MM.1S (cell line): ENCODE data around the gene SLC13A4.

ENCODE experiments used
- DNase-seq: peaks from one replicate; pipeline ENCODE4 v3.0.0-alpha.2; 2015
- H2AFZ ChIP-seq: fragments of 300-600 bp; sonication (generic); 2 replicates; pipeline ENCODE4 v1.6.0; 2016; ENCODE audit warnings: antibody characterized with exemption, low read length
- H3F3A ChIP-seq: fragments of 300-600 bp; sonication (generic); 2 replicates; pipeline ENCODE4 v1.6.1; 2016; ENCODE audit warnings: mild to moderate bottlenecking, antibody characterized with exemption, low read length, moderate library complexity, mixed read lengths; ENCODE audit not compliant: insufficient read depth
- H3K27ac ChIP-seq: fragments of 300-600 bp; sonication (generic); 2 replicates; pipeline ENCODE4 v1.5.1; 2016; ENCODE audit warnings: mild to moderate bottlenecking, low read length
- H3K27me3 ChIP-seq: fragments of 300-600 bp; sonication (generic); replicated peaks from 2 replicates; pipeline ENCODE4 v1.6.0; 2016; ENCODE audit warnings: low read length; ENCODE audit not compliant: insufficient read depth
- H3K36me3 ChIP-seq: fragments of 300-600 bp; sonication (generic); replicated peaks from 2 replicates; pipeline ENCODE4 v1.6.1; 2016; ENCODE audit warnings: mild to moderate bottlenecking, low read length, mixed read lengths; ENCODE audit not compliant: insufficient read depth
- H3K4me1 ChIP-seq: fragments of 300-600 bp; sonication (generic); 2 replicates; pipeline ENCODE4 v1.6.1; 2016; ENCODE audit warnings: low read length, mixed read lengths
- H3K4me2 ChIP-seq: fragments of 300-600 bp; sonication (generic); 2 replicates; pipeline ENCODE4 v1.6.0; 2016; ENCODE audit warnings: low read depth, low read length
- H3K4me3 ChIP-seq: fragments of 300-600 bp; sonication (generic); 2 replicates; pipeline ENCODE4 v1.5.1; 2016; ENCODE audit warnings: low read length, mixed read lengths
- H3K79me2 ChIP-seq: fragments of 300-600 bp; sonication (generic); 2 replicates; pipeline ENCODE4 v1.6.1; 2016; ENCODE audit warnings: mixed run types, low read length, mixed read lengths
- H3K9ac ChIP-seq: fragments of 300-600 bp; sonication (generic); 2 replicates; pipeline ENCODE4 v1.6.1; 2016; ENCODE audit warnings: low read length, mixed read lengths
- H3K9me2 ChIP-seq: fragments of 300-600 bp; sonication (generic); replicated peaks from 2 replicates; pipeline ENCODE4 v1.6.1; 2016; ENCODE audit warnings: mild to moderate bottlenecking, low read length, mixed read lengths; ENCODE audit not compliant: insufficient read depth
- H3K9me3 ChIP-seq: fragments of 300-600 bp; sonication (generic); replicated peaks from 2 replicates; pipeline ENCODE4 v1.6.1; 2016; ENCODE audit warnings: mild to moderate bottlenecking, low read length, mixed read lengths; ENCODE audit not compliant: insufficient read depth
- H4K20me1 ChIP-seq: fragments of 300-600 bp; sonication (generic); 2 replicates; pipeline ENCODE4 v1.6.1; 2016; ENCODE audit warnings: mild to moderate bottlenecking, low read length, moderate library complexity, mixed read lengths; ENCODE audit not compliant: insufficient read depth
- EZH2 ChIP-seq: fragments of 300-600 bp; sonication (generic); optimal IDR thresholded peaks from 2 replicates; pipeline ENCODE3; 2017; ENCODE audit warnings: low read depth, mild to moderate bottlenecking, antibody characterized with exemption, low read length, mixed read lengths
- EZH2phosphoT487 ChIP-seq: fragments of 300-600 bp; sonication (generic); IDR thresholded peaks from 2 replicates; pipeline ENCODE4 v1.6.1; 2018; ENCODE audit warnings: antibody characterized with exemption, low read length
- TF ChIP-seq, protein P1 (sequence below): fragments of 300-600 bp; sonication (generic); IDR thresholded peaks from 2 replicates; pipeline ENCODE4 v1.5.1; 2016; ENCODE audit warnings: antibody characterized with exemption, low read length, mixed read lengths

SLC13A4 gene

DNA sequence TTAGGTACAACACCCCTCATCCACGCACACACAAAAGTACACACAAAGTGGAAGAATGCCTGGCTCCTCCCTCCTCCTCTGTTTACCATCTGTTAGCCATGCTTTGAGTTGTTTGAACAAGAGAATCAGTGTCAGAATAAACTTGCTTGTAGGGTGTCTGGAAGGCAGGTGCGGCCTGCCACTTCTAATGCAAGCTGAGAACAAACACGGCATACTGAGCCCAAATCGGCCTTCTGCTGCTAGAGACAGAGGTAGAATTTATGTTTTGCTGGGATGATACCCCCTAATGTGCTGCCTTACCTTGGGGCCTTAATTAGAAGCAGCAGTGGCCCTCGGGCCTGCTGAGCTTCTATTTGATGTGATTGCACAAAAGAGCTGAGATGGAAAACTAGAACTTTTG is 45.5 kb upstream of the SLC13A4 start:
- no peak overlapping the region for H3K4me2 ChIP-seq
- H3K9me2 ChIP-seq: no peaks in the 10 kb centered on the region
- H3K9me3 ChIP-seq: no peaks in the 10 kb centered on the region
- no peaks in the 10 kb centered on the region for H3K36me3 ChIP-seq
- H3K27me3 ChIP-seq: no peaks in the 10 kb centered on the region
- no peak overlapping the region for H2AFZ ChIP-seq
- DNase-seq: no peak
- H4K20me1 ChIP-seq: no peaks in the 10 kb centered on the region
- no peak overlapping the region for H3K9ac ChIP-seq
- TF ChIP-seq, protein P1, sequence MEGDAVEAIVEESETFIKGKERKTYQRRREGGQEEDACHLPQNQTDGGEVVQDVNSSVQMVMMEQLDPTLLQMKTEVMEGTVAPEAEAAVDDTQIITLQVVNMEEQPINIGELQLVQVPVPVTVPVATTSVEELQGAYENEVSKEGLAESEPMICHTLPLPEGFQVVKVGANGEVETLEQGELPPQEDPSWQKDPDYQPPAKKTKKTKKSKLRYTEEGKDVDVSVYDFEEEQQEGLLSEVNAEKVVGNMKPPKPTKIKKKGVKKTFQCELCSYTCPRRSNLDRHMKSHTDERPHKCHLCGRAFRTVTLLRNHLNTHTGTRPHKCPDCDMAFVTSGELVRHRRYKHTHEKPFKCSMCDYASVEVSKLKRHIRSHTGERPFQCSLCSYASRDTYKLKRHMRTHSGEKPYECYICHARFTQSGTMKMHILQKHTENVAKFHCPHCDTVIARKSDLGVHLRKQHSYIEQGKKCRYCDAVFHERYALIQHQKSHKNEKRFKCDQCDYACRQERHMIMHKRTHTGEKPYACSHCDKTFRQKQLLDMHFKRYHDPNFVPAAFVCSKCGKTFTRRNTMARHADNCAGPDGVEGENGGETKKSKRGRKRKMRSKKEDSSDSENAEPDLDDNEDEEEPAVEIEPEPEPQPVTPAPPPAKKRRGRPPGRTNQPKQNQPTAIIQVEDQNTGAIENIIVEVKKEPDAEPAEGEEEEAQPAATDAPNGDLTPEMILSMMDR: no peak
- TF ChIP-seq EZH2: no peak
- no peak for TF ChIP-seq EZH2phosphoT487
- H3F3A ChIP-seq: no peaks in the 10 kb centered on the region
- no peaks in the 10 kb centered on the region for H3K79me2 ChIP-seq
- H3K4me1 ChIP-seq: no peaks in the 10 kb centered on the region
- no peak overlapping the region for H3K27ac ChIP-seq
- H3K4me3 ChIP-seq: no peak overlapping the region

DNA sequence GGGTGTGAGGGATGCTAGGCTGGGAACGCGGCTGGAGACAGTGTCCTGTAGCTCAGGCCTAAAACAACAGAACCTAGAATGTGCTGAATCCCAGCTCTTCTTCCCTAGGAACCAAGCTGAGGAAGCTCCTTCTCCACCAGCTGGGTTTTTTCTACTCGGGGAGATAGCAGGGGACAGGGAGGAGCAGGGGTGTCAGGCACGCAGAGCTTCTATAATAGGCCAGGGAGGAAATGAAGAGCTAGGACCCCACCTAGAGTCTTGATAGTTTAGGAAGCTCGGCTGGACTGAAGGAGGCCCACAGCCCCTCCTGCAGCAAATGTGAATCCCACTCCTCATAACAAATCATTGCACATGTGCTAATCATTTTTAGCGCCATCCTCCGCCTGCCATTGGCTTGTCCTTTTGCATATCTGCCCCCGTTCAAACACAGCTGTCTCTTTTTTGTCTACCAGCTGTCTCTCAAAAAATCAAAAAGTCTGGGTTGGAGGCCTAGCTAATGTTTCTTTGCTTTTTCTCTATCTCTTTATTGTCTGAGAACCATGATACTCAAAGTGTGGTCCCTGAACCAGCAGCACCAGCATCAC is 44.7 kb upstream of the SLC13A4 start:
- H2AFZ ChIP-seq: no peak overlapping the region
- H3K27me3 ChIP-seq: no peaks in the 10 kb centered on the region
- no peak overlapping the region for H3K4me3 ChIP-seq
- TF ChIP-seq, protein P1: no peak
- TF ChIP-seq EZH2: no peak
- no peak for TF ChIP-seq EZH2phosphoT487
- DNase-seq: no peak
- H4K20me1 ChIP-seq: no peaks in the 10 kb centered on the region
- no peak overlapping the region for H3K27ac ChIP-seq
- H3K4me1 ChIP-seq: no peaks in the 10 kb centered on the region
- H3K36me3 ChIP-seq: no peaks in the 10 kb centered on the region
- no peaks in the 10 kb centered on the region for H3F3A ChIP-seq
- H3K9me3 ChIP-seq: no peaks in the 10 kb centered on the region
- H3K9ac ChIP-seq: no peak overlapping the region
- H3K4me2 ChIP-seq: no peak overlapping the region
- no peaks in the 10 kb centered on the region for H3K79me2 ChIP-seq
- no peaks in the 10 kb centered on the region for H3K9me2 ChIP-seq

DNA sequence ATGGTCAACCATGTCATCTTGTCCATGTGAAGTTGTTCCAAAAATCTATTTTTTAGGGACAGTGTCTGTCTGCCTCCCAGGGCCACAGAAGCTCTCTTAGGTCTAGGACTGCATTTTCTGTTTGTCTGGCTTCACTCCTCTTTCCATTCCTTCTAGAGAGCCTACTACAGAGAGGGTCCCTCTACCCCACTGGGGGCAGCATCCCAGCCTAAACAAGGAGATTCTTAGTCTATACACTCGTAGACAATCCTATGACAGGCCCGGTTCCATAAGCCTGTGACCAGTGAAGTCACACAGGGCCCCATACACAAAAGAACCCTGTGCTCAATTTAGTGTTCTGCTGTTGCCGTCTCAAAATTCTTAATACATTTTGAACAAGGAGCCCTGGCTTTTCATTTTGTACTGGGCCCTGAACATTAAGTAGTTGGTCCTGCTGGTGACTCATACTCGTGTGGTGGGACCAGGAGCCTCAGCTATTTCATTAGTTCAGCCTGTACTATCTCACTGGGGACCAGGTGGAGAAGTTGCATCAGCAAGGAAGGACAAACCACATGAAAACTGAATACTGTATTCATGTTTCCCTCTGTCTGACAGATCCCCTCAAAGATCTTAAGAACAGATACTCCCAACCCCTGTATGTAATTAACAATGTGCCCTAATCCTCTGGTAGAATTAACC is 44.1 kb upstream of the SLC13A4 start:
- Histone ChIP-seq H3K27me3 (no peaks in the 10 kb centered on the region), H3F3A (no peaks in the 10 kb centered on the region), H3K79me2 (no peaks in the 10 kb centered on the region), H3K4me2 (no peak overlapping the region), H3K36me3 (no peaks in the 10 kb centered on the region), H3K9ac (no peak overlapping the region), H3K27ac (no peak overlapping the region), H3K9me3 (no peaks in the 10 kb centered on the region), H2AFZ (no peak overlapping the region), H4K20me1 (no peaks in the 10 kb centered on the region), H3K4me3 (no peak overlapping the region), H3K9me2 (no peaks in the 10 kb centered on the region), H3K4me1 (no peaks in the 10 kb centered on the region)
- TF ChIP-seq EZH2phosphoT487 (no peak), EZH2 (no peak)
- TF ChIP-seq, protein P1: no peak
- no peak for DNase-seq
